Karpas-422 (cell line): ENCODE results near the gene KLHL20. TPM values are rescaled to one million over a fixed set of nuclear protein-coding genes. Genes with fewer than 3 reads are reported as not detected.
"Not testable (repeated sequence)": the region's sequence is repeated elsewhere in the genome, so short reads cannot be mapped to it uniquely, and the experiment has no call there.

ENCODE experiments used
- DNase-seq: peaks from one replicate; pipeline ENCODE4 v3.0.0-alpha.2; 2015
- H2AFZ ChIP-seq: fragments of 200-600 bp; sonication (generic); 2 replicates; pipeline ENCODE4 v1.6.1; 2014; ENCODE audit warnings: antibody characterized with exemption, low read length, mixed read lengths
- H3K27ac ChIP-seq: fragments of 200-600 bp; sonication (generic); 2 replicates; pipeline ENCODE4 v1.5.1; 2014; ENCODE audit warnings: mild to moderate bottlenecking, low read length, moderate library complexity
- H3K27me3 ChIP-seq: fragments of 200-600 bp; sonication (generic); 2 replicates; pipeline ENCODE4 v1.6.1; 2014; ENCODE audit warnings: low read length, mixed read lengths
- H3K36me3 ChIP-seq: fragments of 200-600 bp; sonication (generic); 2 replicates; pipeline ENCODE4 v1.6.1; 2014; ENCODE audit warnings: low read length, mixed read lengths; ENCODE audit not compliant: insufficient read depth
- H3K4me1 ChIP-seq: fragments of 200-600 bp; sonication (generic); 2 replicates; pipeline ENCODE4 v1.6.1; 2014; ENCODE audit warnings: mild to moderate bottlenecking, low read length, mixed read lengths
- H3K4me2 ChIP-seq: fragments of 200-600 bp; sonication (generic); 2 replicates; pipeline ENCODE4 v1.6.1; 2014; ENCODE audit warnings: low read length, low read depth, mild to moderate bottlenecking; ENCODE audit not compliant: poor library complexity, severe bottlenecking
- H3K4me3 ChIP-seq: fragments of 200-600 bp; sonication (generic); 2 replicates; pipeline ENCODE4 v1.5.1; 2014; ENCODE audit warnings: mild to moderate bottlenecking, antibody characterized with exemption, low read length, mixed read lengths
- H3K79me2 ChIP-seq: fragments of 200-600 bp; sonication (generic); 2 replicates; pipeline ENCODE4 v1.6.1; 2014; ENCODE audit warnings: mild to moderate bottlenecking, low read length, mixed read lengths
- H3K9ac ChIP-seq: fragments of 200-600 bp; sonication (generic); 2 replicates; pipeline ENCODE4 v1.6.0; 2014; ENCODE audit warnings: low read length
- H3K9me2 ChIP-seq: fragments of 200-600 bp; sonication (generic), shearing (Covaris generic); replicated peaks from 2 replicates; pipeline ENCODE4 v1.6.0; 2014; ENCODE audit warnings: mild to moderate bottlenecking, low read length, moderate library complexity; ENCODE audit not compliant: insufficient read depth
- H3K9me3 ChIP-seq: fragments of 300-700, 200-600 bp; sonication (generic); 2 replicates; pipeline ENCODE4 v1.6.1; 2014; ENCODE audit warnings: low read length, mixed read lengths
- H4K20me1 ChIP-seq: fragments of 200-600 bp; sonication (generic); 2 replicates; pipeline ENCODE4 v1.6.1; 2014; ENCODE audit warnings: mild to moderate bottlenecking, antibody characterized with exemption, low read length, low read depth; ENCODE audit not compliant: insufficient read depth
- total RNA-seq: library from RNA; depleted of rRNA; stranded (reverse); fragments of >200 nt; shearing (Covaris generic); gene quantifications from 2 replicates; pipeline ENCODE4 v1.2.3, GENCODE V29; 2014; ENCODE audit warnings: low replicate concordance

Gene KLHL20
- total RNA-seq, 1 experiment from 2014 or later = 28.4 TPM

- H3K9me3 ChIP-seq = no peaks in the 10 kb centered on the region
- no peak overlapping the region for H2AFZ ChIP-seq
- H4K20me1 ChIP-seq = no peaks in the 10 kb centered on the region
- H3K36me3 ChIP-seq = peaks cover 45% of the 10 kb centered on the region
- no peaks in the 10 kb centered on the region for H3K27me3 ChIP-seq
- H3K4me3 ChIP-seq = no peak overlapping the region
- H3K4me1 ChIP-seq = peaks cover 13% of the 10 kb centered on the region
- no peak overlapping the region for H3K4me2 ChIP-seq
- no peak overlapping the region for H3K27ac ChIP-seq
- no peak overlapping the region for H3K9ac ChIP-seq
- peaks cover 20% of the 10 kb centered on the region for H3K79me2 ChIP-seq
- H3K9me2 ChIP-seq = no peaks in the 10 kb centered on the region
- DNase-seq = no peak
Measured at GRCh38 chr1:173779936-173780335, 65.2 kb downstream of the KLHL20 start.

- no peak overlapping the region for H3K27ac ChIP-seq
- H3K4me2 ChIP-seq = no peak overlapping the region
- H3K79me2 ChIP-seq = 0 out of 2 replicates have a peak, but pooled peaks cover 8% of the 10 kb centered on the region
- no peak for DNase-seq
- peaks cover 44% of the 10 kb centered on the region for H3K36me3 ChIP-seq
- no peak overlapping the region for H2AFZ ChIP-seq
- H3K9ac ChIP-seq = no peak overlapping the region
- H3K9me2 ChIP-seq = no peaks in the 10 kb centered on the region
- peaks cover 13% of the 10 kb centered on the region for H3K4me1 ChIP-seq
- no peak overlapping the region for H3K4me3 ChIP-seq
- H4K20me1 ChIP-seq = no peaks in the 10 kb centered on the region
- H3K9me3 ChIP-seq = no peaks in the 10 kb centered on the region
- no peaks in the 10 kb centered on the region for H3K27me3 ChIP-seq
Measured at GRCh38 chr1:173784997-173785396, 70.2 kb downstream of the KLHL20 start.

DNA sequence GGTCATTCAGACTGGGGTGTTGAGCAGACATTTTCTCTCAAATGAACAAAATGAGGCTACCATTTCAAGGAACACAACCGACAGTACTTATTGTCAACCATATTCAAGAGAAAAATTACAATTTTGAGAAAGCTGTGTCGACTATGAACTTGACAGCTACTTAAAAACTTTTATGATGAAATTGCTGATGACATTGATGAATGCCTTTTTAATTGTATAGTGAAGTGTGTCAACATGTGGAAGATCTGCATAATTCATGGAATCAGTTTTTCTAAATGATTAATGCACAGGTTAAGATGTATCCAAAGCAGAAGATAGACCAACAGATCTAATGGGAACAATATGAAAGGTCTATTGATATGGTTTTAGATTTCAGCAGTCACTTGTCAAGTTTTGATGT is 75.1 kb downstream of the KLHL20 start:
- no peak overlapping the region for H3K27ac ChIP-seq
- H3K4me1 ChIP-seq = no peaks in the 10 kb centered on the region
- H3K27me3 ChIP-seq = no peaks in the 10 kb centered on the region
- no peak overlapping the region for H3K4me3 ChIP-seq
- no peak for DNase-seq
- H3K36me3 ChIP-seq = peaks cover 17% of the 10 kb centered on the region; the same call in 1 of the 2 replicates
- no peak overlapping the region for H3K9ac ChIP-seq
- no peak overlapping the region for H3K4me2 ChIP-seq
- H2AFZ ChIP-seq = no peak overlapping the region
- H4K20me1 ChIP-seq = no peaks in the 10 kb centered on the region
- H3K79me2 ChIP-seq = no peaks in the 10 kb centered on the region
- no peaks in the 10 kb centered on the region for H3K9me2 ChIP-seq
- no peaks in the 10 kb centered on the region for H3K9me3 ChIP-seq

- Histone ChIP-seq H3K36me3 (peaks cover 32% of the 10 kb centered on the region), H2AFZ (no peak overlapping the region), H3K27me3 (no peaks in the 10 kb centered on the region), H3K4me2 (no peak overlapping the region), H3K9me2 (no peaks in the 10 kb centered on the region), H3K4me1 (no peaks in the 10 kb centered on the region), H3K9me3 (no peaks in the 10 kb centered on the region), H4K20me1 (no peaks in the 10 kb centered on the region), H3K79me2 (peaks cover 10% of the 10 kb centered on the region), H3K4me3 (no peak overlapping the region), H3K27ac (no peak overlapping the region), H3K9ac (no peak overlapping the region)
- no peak for DNase-seq
Measured at GRCh38 chr1:173798078-173798477, 83.3 kb downstream of the KLHL20 start.

DNA sequence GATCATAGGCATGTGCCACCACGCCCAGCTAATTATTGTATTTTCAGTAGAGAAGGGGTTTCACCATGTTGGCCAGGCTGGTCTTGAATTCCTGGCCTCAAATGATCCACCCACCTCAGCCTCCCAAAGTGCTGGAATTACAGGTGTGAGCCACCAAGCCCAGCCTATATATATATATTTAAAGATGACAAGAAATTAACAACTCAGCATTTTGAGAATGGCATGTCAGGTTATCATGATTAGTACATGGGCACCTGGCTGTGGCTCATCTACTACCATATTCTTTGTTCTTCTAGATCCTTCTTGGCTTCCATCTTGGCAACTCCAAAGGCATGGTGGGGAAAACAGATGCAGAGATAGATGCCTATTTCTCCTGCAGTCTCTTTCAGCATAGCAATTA is 85.2 kb downstream of the KLHL20 start:
- Histone ChIP-seq H3K36me3 (peaks cover 45% of the 10 kb centered on the region), H3K79me2 (peaks cover 27% of the 10 kb centered on the region)
- DNase-seq, H3K27ac ChIP-seq, H3K4me1 ChIP-seq, H3K4me2 ChIP-seq, H3K27me3 ChIP-seq, H3K9ac ChIP-seq, H3K9me3 ChIP-seq, H3K4me3 ChIP-seq, H3K9me2 ChIP-seq, H2AFZ ChIP-seq, H4K20me1 ChIP-seq: not testable (repeated sequence)

- Histone ChIP-seq H3K36me3 (peaks cover 57% of the 10 kb centered on the region), H3K79me2 (peaks cover 37% of the 10 kb centered on the region), H3K27me3 (no peaks in the 10 kb centered on the region), H3K4me2 (no peak overlapping the region), H2AFZ (no peak overlapping the region), H3K4me1 (no peaks in the 10 kb centered on the region), H3K9me2 (no peaks in the 10 kb centered on the region), H3K4me3 (no peak overlapping the region), H3K9ac (no peak overlapping the region), H3K9me3 (no peaks in the 10 kb centered on the region), H4K20me1 (no peaks in the 10 kb centered on the region), H3K27ac (no peak overlapping the region)
- no peak for DNase-seq
Measured at GRCh38 chr1:173802961-173803360, 88.2 kb downstream of the KLHL20 start.

DNA sequence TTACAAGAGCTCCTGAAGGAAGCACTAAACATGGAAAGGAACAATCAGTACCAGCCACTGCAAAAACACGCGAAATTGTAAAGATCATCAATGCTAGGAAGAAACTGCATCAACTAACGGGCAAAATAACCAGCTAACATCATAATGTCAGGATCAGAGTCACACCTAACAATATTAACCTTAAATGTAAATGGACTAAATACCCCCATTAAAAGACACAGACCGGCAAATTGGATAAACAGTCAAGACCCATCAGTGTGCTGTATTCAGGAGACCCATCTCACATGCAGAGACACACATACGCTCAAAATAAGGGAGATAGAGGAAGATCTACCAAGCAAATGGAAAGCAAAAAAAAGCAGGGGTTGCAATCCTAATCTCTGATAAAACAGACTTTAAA is 98.9 kb downstream of the KLHL20 start:
- Histone ChIP-seq H3K79me2 (peaks cover 79% of the 10 kb centered on the region), H3K36me3 (peaks cover 19% of the 10 kb centered on the region)
- not testable (repeated sequence) for H3K4me3 ChIP-seq, H3K27ac ChIP-seq, DNase-seq, H3K4me1 ChIP-seq, H3K4me2 ChIP-seq, H3K27me3 ChIP-seq, H4K20me1 ChIP-seq, H2AFZ ChIP-seq, H3K9me2 ChIP-seq, H3K9me3 ChIP-seq, H3K9ac ChIP-seq

DNA sequence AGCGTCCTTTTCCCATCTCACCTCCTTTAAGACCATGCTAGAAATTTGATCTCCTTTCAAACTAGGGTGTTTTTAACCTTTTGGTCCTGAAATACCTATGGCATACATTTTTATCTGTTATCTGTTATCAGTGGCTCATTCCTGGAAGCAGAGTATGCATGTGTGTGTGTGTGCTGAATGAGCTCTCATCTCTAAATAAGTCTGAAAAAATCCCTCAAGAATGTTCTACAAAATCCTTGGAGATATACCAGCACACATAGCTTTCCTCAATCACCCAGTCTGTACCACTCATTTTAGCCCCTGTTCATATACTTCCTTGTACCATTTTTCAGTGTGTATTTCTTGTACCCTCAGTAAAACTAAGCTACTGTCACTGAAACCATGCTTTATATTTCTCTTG is 103.7 kb downstream of the KLHL20 start:
- Histone ChIP-seq H3K27ac (no peak overlapping the region), H3K27me3 (no peaks in the 10 kb centered on the region), H3K9me3 (no peaks in the 10 kb centered on the region), H4K20me1 (no peaks in the 10 kb centered on the region; the same call in 1 of the 2 replicates), H3K4me3 (no peak overlapping the region), H2AFZ (no peak overlapping the region), H3K4me1 (peaks cover 12% of the 10 kb centered on the region), H3K4me2 (no peak overlapping the region), H3K36me3 (peaks cover 36% of the 10 kb centered on the region), H3K9me2 (no peaks in the 10 kb centered on the region), H3K79me2 (peaks cover 89% of the 10 kb centered on the region), H3K9ac (no peak overlapping the region)
- no peak for DNase-seq

DNA sequence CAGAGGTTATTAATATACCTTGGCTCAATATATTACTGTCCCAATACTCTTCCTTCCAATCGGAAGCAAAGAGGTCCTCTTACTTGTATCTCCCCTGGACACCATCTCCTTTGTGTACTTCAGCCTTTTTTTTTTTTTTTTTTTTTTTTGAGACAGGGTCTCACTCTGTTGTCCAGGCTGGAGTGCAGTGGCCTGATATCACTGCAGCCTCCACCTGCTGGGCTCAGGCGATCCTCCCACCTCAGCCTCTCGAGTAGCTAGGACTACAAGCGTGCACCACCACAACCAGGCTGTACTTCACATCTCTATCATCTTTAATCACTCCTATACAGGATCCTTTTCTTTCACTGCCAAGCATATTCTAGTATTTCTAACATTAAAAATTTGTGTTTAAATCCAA is 106.9 kb downstream of the KLHL20 start:
- H3K9me3 ChIP-seq = no peaks in the 10 kb centered on the region
- H3K4me3 ChIP-seq = no peak overlapping the region
- H3K27me3 ChIP-seq = no peaks in the 10 kb centered on the region
- H4K20me1 ChIP-seq = no peaks in the 10 kb centered on the region; the same call in 1 of the 2 replicates
- H3K79me2 ChIP-seq = peaks cover 80% of the 10 kb centered on the region
- peak overlapping the region; percentile 86 for H3K4me2 ChIP-seq
- DNase-seq = no peak
- H3K4me1 ChIP-seq = peaks cover 16% of the 10 kb centered on the region
- no peak overlapping the region for H3K27ac ChIP-seq
- no peaks in the 10 kb centered on the region for H3K9me2 ChIP-seq
- H2AFZ ChIP-seq = no peak overlapping the region
- no peak overlapping the region for H3K9ac ChIP-seq
- peaks cover 36% of the 10 kb centered on the region for H3K36me3 ChIP-seq
